Measurements from ENCODE around the gene BHLHE23.

GRCh38 chr20:63050406-63050805 is 43.6 kb upstream of the BHLHE23 start:
- TF ChIP-seq POLR2A (IDR thresholded peaks at IDR 0.05) = no peak
- TF ChIP-seq, protein P1, sequence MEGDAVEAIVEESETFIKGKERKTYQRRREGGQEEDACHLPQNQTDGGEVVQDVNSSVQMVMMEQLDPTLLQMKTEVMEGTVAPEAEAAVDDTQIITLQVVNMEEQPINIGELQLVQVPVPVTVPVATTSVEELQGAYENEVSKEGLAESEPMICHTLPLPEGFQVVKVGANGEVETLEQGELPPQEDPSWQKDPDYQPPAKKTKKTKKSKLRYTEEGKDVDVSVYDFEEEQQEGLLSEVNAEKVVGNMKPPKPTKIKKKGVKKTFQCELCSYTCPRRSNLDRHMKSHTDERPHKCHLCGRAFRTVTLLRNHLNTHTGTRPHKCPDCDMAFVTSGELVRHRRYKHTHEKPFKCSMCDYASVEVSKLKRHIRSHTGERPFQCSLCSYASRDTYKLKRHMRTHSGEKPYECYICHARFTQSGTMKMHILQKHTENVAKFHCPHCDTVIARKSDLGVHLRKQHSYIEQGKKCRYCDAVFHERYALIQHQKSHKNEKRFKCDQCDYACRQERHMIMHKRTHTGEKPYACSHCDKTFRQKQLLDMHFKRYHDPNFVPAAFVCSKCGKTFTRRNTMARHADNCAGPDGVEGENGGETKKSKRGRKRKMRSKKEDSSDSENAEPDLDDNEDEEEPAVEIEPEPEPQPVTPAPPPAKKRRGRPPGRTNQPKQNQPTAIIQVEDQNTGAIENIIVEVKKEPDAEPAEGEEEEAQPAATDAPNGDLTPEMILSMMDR (IDR thresholded peaks at IDR 0.05) = no peak
